Prostate gland (tissue), 2 donors: ENCODE measurements around the gene SLC25A2. TPM values are rescaled to one million over a fixed set of nuclear protein-coding genes. Genes with fewer than 3 reads are reported as not detected.
"Not testable (repeated sequence)": the region's sequence is repeated elsewhere in the genome, so short reads cannot be mapped to it uniquely, and the experiment has no call there.

Experiments
- DNase-seq: peaks from one replicate; pipeline ENCODE4 v3.0.0-alpha.2; 2019; ENCODE audit warnings: low spot score
- H3K27ac ChIP-seq, 2 donors: fragments of 200-600 bp; sonication (generic); 2 replicates each; pipeline ENCODE4 v1.5.1; 2017 to 2019
- H3K27me3 ChIP-seq: fragments of 200-600 bp; sonication (generic); replicated peaks from 2 replicates; pipeline ENCODE4 v1.5.1; 2019; ENCODE audit not compliant: insufficient read depth
- H3K36me3 ChIP-seq, 2 donors: fragments of 200-600 bp; sonication (generic); 1 replicate in 1 of 2; 2 replicates in 1 of 2; pipeline versions ENCODE4 v1.5.1 to v1.8.1; 2017 to 2019
- H3K4me1 ChIP-seq: fragments of 200-600 bp; sonication (generic); replicated peaks from 2 replicates; pipeline ENCODE4 v1.5.1; 2019
- H3K4me3 ChIP-seq, 2 donors: fragments of 200-600 bp; sonication (generic); 2 replicates each; pipeline ENCODE4 v1.5.1; 2017 to 2019
- H3K9me3 ChIP-seq: fragments of 200-600 bp; sonication (generic); 2 replicates; pipeline ENCODE4 v1.5.1; 2017
- POLR2A ChIP-seq: fragments of 450-650 bp; IDR thresholded peaks from one replicate; pipeline ENCODE4 v1.6.1; 2016; ENCODE audit warnings: antibody characterized with exemption, mild to moderate bottlenecking
- POLR2AphosphoS5 ChIP-seq: sonication (generic); formaldehyde crosslinking; IDR thresholded peaks from one replicate; pipeline ENCODE4 v1.6.1; 2017; ENCODE audit warnings: antibody characterized with exemption
- WGBS: methylation state at CpG from one replicate; pipeline ENCODE4 v1.1.5; 2018; 5-methylcytosine and 5-hydroxymethylcytosine counted together
- intact Hi-C: fragments of 100-400 bp; cut with DNase I; formaldehyde crosslinking; loops from one replicate; pipeline ENCODE4 v1.14.2; 2022
- total RNA-seq, 2 donors: library from RNA; depleted of rRNA; stranded (reverse); fragments of >200 nt; gene quantifications; one replicate each; pipeline ENCODE4 v1.1.0, GENCODE V29; 2016
- TF ChIP-seq, protein P1 (sequence below), 4 experiments: fragments of 200-600 bp in 2 of 4; fragments of 450-650 bp in 2 of 4; sonication (generic) in 2 of 4; IDR thresholded peaks; 1 replicate in 3 of 4; 2 replicates in 1 of 4; pipeline ENCODE4 v1.5.1; 2016 to 2019; ENCODE audit warnings: antibody characterized with exemption in 4 of 4, mild to moderate bottlenecking in 2 of 4, moderate library complexity in 2 of 4

Gene SLC25A2
- total RNA-seq, 2 donors from 2014 or later = 0.23 to 4.4 TPM

GRCh38 chr5:141343953-141344463, 40.2 kb upstream of the SLC25A2 start:
- TF ChIP-seq POLR2AphosphoS5 = no peak
- no peak for TF ChIP-seq POLR2A
- TF ChIP-seq, protein P1, sequence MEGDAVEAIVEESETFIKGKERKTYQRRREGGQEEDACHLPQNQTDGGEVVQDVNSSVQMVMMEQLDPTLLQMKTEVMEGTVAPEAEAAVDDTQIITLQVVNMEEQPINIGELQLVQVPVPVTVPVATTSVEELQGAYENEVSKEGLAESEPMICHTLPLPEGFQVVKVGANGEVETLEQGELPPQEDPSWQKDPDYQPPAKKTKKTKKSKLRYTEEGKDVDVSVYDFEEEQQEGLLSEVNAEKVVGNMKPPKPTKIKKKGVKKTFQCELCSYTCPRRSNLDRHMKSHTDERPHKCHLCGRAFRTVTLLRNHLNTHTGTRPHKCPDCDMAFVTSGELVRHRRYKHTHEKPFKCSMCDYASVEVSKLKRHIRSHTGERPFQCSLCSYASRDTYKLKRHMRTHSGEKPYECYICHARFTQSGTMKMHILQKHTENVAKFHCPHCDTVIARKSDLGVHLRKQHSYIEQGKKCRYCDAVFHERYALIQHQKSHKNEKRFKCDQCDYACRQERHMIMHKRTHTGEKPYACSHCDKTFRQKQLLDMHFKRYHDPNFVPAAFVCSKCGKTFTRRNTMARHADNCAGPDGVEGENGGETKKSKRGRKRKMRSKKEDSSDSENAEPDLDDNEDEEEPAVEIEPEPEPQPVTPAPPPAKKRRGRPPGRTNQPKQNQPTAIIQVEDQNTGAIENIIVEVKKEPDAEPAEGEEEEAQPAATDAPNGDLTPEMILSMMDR (IDR thresholded peaks at IDR 0.05) = no peak
- H3K36me3 ChIP-seq = no peaks in the 10 kb centered on the region
- 24% methylated on average over 31 of the region's 31 CpGs for WGBS
- DNase-seq = no peak
- no peaks in the 10 kb centered on the region for H3K27me3 ChIP-seq
- H3K27ac ChIP-seq = no peak overlapping the region
- H3K4me3 ChIP-seq = no peak overlapping the region
- no peaks in the 10 kb centered on the region for H3K4me1 ChIP-seq
- H3K9me3 ChIP-seq = no peaks in the 10 kb centered on the region
- intact Hi-C loops = no loop called here

- no peak for TF ChIP-seq POLR2A
- TF ChIP-seq, protein P1 (IDR thresholded peaks at IDR 0.05) = no peak
- no peak for TF ChIP-seq POLR2AphosphoS5
- intact Hi-C loops = no loop called here
- no peaks in the 10 kb centered on the region for H3K4me1 ChIP-seq
- no peak within 1 kb of the TSS for H3K4me3 ChIP-seq
- H3K36me3 ChIP-seq = no peaks in the 10 kb centered on the region
- no peaks in the 10 kb centered on the region for H3K9me3 ChIP-seq
- no peaks in the 10 kb centered on the region for H3K27me3 ChIP-seq
- 24% methylated on average over 9 of the region's 9 CpGs for WGBS
- no peak for DNase-seq
- H3K27ac ChIP-seq = no peak within 1 kb of the TSS
These were observed 39.5 kb upstream of the SLC25A2 start, which contains the start of gene PCDHGA3 for GRCh38 chr5:141343242-141343952. Gene PCDHGA3 (plus strand): TSS chr5:141343829. CDS start chr5:141344034, 205 bp downstream.

DNA sequence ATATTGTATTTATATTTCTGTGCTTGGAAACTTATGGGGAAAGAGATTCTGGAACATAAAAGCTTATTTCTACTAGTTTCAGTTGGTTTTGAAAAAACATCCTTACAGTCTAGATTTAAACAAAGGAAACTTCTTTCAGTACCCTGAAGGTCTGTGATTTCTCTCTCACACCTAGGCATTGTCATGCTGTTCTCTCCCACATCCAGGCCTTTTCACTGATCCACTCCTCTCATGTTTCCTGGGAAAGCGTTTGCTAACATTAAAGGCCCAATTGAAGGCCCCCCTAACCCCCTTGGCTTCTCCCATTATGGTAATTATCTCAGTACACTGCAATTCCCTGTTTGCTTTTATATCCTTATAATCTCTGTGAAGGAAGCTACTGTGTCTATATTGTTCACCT, 38.9 kb upstream of the SLC25A2 start:
- intact Hi-C loops = no loop called here
- Histone ChIP-seq H3K36me3 (no peaks in the 10 kb centered on the region), H3K4me3 (no peak overlapping the region), H3K27ac (no peak overlapping the region), H3K4me1 (no peaks in the 10 kb centered on the region), H3K27me3 (no peaks in the 10 kb centered on the region), H3K9me3 (no peaks in the 10 kb centered on the region)
- 5% methylated on average over 1 of the region's 1 CpG for WGBS
- DNase-seq = no peak
- TF ChIP-seq, protein P1 (IDR thresholded peaks at IDR 0.05) = no peak
- TF ChIP-seq POLR2A (no peak), POLR2AphosphoS5 (no peak)

DNA sequence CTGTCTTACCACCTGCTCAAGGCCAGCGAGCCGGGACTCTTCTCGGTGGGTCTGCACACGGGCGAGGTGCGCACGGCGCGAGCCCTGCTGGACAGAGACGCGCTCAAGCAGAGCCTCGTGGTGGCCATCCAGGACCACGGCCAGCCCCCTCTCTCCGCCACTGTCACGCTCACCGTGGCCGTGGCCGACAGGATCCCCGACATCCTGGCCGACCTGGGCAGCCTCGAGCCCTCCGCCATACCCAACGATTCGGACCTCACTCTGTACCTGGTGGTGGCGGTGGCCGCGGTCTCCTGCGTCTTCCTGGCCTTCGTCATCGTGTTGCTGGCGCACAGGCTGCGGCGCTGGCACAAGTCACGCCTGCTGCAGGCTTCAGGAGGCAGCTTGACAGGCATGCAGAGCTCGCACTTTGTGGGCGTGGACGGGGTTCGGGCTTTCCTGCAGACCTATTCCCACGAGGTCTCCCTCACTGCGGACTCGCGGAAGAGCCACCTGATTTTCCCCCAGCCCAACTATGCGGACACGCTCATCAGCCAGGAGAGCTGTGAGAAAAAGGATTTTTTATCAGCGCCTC, 37.0 kb upstream of the SLC25A2 start:
- H3K4me3 ChIP-seq, DNase-seq, intact Hi-C loops, H3K9me3 ChIP-seq, H3K4me1 ChIP-seq, H3K27me3 ChIP-seq, H3K27ac ChIP-seq, H3K36me3 ChIP-seq: not testable (repeated sequence)
- 48% methylated on average over 35 of the region's 45 CpGs for WGBS

DNA sequence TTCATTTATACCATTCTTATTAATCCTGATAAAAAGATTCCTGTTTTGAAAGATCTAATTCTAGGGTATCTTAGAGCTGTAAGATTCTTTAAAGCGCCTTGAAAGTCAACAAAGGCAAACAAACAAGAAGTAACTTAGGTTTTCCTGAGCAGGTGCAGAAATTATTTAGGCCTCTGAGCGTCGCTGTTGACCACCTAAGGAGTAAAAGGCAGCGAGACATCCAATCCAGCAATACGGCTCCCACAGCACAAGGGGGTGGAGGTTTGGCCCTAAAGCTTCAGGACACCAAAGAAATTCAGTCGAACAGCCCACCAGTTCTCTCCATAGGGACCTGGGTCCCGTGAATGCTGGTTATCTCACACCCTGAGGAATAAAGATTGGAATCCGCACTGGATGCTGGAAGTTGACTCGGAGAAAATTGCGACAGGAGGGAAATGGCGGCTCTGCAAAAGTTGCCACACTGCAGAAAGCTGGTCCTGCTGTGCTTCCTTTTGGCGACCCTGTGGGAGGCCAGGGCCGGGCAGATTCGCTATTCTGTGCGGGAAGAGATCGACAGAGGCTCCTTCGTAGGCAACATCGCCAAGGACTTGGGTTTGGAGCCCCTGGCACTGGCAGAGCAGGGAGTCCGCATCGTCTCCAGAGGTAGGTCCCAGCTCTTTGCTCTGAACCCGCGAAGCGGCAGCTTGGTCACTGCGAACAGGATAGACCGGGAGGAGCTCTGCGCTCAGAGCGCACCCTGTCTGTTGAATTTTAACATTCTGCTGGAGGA, 34.9 kb upstream of the SLC25A2 start, which contains the start of gene PCDHGA2:
Gene PCDHGA2 (plus strand): TSS at position 223 of the 769 bp plus-strand sequence.
- H3K9me3 ChIP-seq = no peaks in the 10 kb centered on the region
- H3K36me3 ChIP-seq = no peaks in the 10 kb centered on the region
- 10% methylated on average over 26 of the region's 27 CpGs for WGBS
- intact Hi-C loops = no loop called here
- no peak for DNase-seq
- H3K27me3 ChIP-seq = peaks cover 6% of the 10 kb centered on the region
- TF ChIP-seq, protein P1 (IDR thresholded peaks at IDR 0.05) = peak in 2 of 4 experiments; percentile 5 to 28
- TF ChIP-seq POLR2AphosphoS5 = no peak
- no peak for TF ChIP-seq POLR2A
- no peaks in the 10 kb centered on the region for H3K4me1 ChIP-seq
- no peak within 1 kb of the TSS for H3K27ac ChIP-seq
- no peak within 1 kb of the TSS for H3K4me3 ChIP-seq

- H3K4me3 ChIP-seq, H3K4me1 ChIP-seq, H3K9me3 ChIP-seq, DNase-seq, H3K36me3 ChIP-seq, intact Hi-C loops, H3K27ac ChIP-seq: not testable (repeated sequence)
- H3K27me3 ChIP-seq = peaks cover 11% of the 10 kb centered on the region
- WGBS = 24% methylated on average over 32 of the region's 39 CpGs
These were observed 28.7 kb upstream of the SLC25A2 start for GRCh38 chr5:141332571-141332970.
